IMR-90 (cell line): ENCODE measurements around the gene EXOG. TPM values are rescaled to one million over a fixed set of nuclear protein-coding genes. Genes with fewer than 3 reads are reported as not detected.

ENCODE experiments used
- ATAC-seq: fragments of 200-7000 bp; cut with Tn5 transposase; 2 replicates; pipeline ENCODE4 v1.9.1; 2020; ENCODE audit warnings: low read depth, mild to moderate bottlenecking, moderate library complexity
- BruUV-seq: library from RNA; stranded (reverse); fragments of 400-500 nt; replicated peaks from 2 replicates; lab custom pipeline; 2021; lab: Mats Ljungman, UMichigan
- CTCF ChIA-PET: fragments of 300-600 bp; formaldehyde crosslinking; extraction: SDS; loops from one replicate; lab custom pipeline; 2021; ENCODE audit warnings: antibody characterized with exemption; lab: Yijun Ruan, JAX
- POLR2A ChIA-PET: fragments of 300-600 bp; sonication (Branson Sonifier 250); formaldehyde crosslinking; loops from one replicate; lab custom pipeline; 2022; ENCODE audit warnings: antibody characterized with exemption; ENCODE audit not compliant: unreplicated experiment; lab: Charles Lee
- DNase-seq: peaks from one replicate; pipeline ENCODE4 v3.0.0; 2013
- H2AFZ ChIP-seq: replicated peaks from 2 replicates; pipeline ENCODE3; 2013; ENCODE audit warnings: low read length, mild to moderate bottlenecking; ENCODE audit not compliant: poor library complexity
- H2AK5ac ChIP-seq: 2 replicates; pipeline ENCODE4 v1.6.1; 2013; ENCODE audit warnings: low read depth, low read length, inconsistent platforms
- H2AK9ac ChIP-seq: replicated peaks from 2 replicates; pipeline ENCODE3; 2013; ENCODE audit warnings: mild to moderate bottlenecking, low read depth, low read length, moderate library complexity; ENCODE audit not compliant: poor library complexity
- H2BK120ac ChIP-seq: 2 replicates; pipeline ENCODE4 v1.6.1; 2013; ENCODE audit warnings: low read depth, low read length, inconsistent platforms
- H2BK15ac ChIP-seq: 3 replicates; pipeline ENCODE4 v1.6.1; 2013; ENCODE audit warnings: low read depth, low read length, inconsistent platforms
- H2BK20ac ChIP-seq: 2 replicates; pipeline ENCODE4 v1.6.1; 2013; ENCODE audit warnings: low read depth, mild to moderate bottlenecking, inconsistent platforms, low read length, moderate library complexity
- H2BK5ac ChIP-seq: 2 replicates; pipeline ENCODE4 v1.6.1; 2013; ENCODE audit warnings: mild to moderate bottlenecking, low read depth, low read length, inconsistent platforms; ENCODE audit not compliant: poor library complexity, severe bottlenecking
- H3K14ac ChIP-seq: replicated peaks from 2 replicates; pipeline ENCODE4 v1.6.1; 2013; ENCODE audit warnings: low read depth, low read length, inconsistent platforms
- H3K18ac ChIP-seq: 2 replicates; pipeline ENCODE4 v1.6.1; 2013; ENCODE audit warnings: low read depth, low read length, control low read depth
- H3K23ac ChIP-seq: 2 replicates; pipeline ENCODE4 v1.6.1; 2013; ENCODE audit warnings: low read depth, low read length, inconsistent platforms
- H3K27ac ChIP-seq: 2 replicates; pipeline ENCODE4 v1.5.1; 2013; ENCODE audit warnings: mild to moderate bottlenecking, control low read depth, low read length; ENCODE audit not compliant: insufficient read depth
- H3K27me3 ChIP-seq: 2 replicates; pipeline ENCODE4 v1.6.1; 2013; ENCODE audit warnings: low read length; ENCODE audit not compliant: control insufficient read depth, insufficient read depth
- H3K36me3 ChIP-seq: 2 replicates; pipeline ENCODE4 v1.6.1; 2013; ENCODE audit warnings: low read length, mixed read lengths; ENCODE audit not compliant: control insufficient read depth, insufficient read depth
- H3K4ac ChIP-seq: 2 replicates; pipeline ENCODE4 v1.6.1; 2013; ENCODE audit warnings: low read depth, low read length, inconsistent platforms
- H3K4me1 ChIP-seq: 2 replicates; pipeline ENCODE4 v1.6.1; 2013; ENCODE audit warnings: low read length, mixed read lengths; ENCODE audit not compliant: control insufficient read depth, insufficient read depth
- H3K4me2 ChIP-seq: 2 replicates; pipeline ENCODE4 v1.6.1; 2013; ENCODE audit warnings: low read depth, mild to moderate bottlenecking, control low read depth, low read length, moderate library complexity
- H3K4me3 ChIP-seq: 2 replicates; pipeline ENCODE4 v1.5.1; 2013; ENCODE audit warnings: low read depth, mild to moderate bottlenecking, control low read depth, low read length, moderate library complexity; ENCODE audit not compliant: insufficient read depth
- H3K56ac ChIP-seq: 2 replicates; pipeline ENCODE4 v1.6.1; 2013; ENCODE audit warnings: low read length, inconsistent platforms; ENCODE audit not compliant: insufficient read depth; ENCODE audit errors: extremely low read depth
- H3K79me1 ChIP-seq, 2 experiments: 2 replicates each; pipeline ENCODE4 v1.6.1; 2013; ENCODE audit warnings: low read length in 2 of 2, inconsistent platforms in 1 of 2, low read depth in 1 of 2
- H3K9ac ChIP-seq: 2 replicates; pipeline ENCODE4 v1.6.1; 2013; ENCODE audit warnings: low read depth, low read length, control low read depth
- H3K9me1 ChIP-seq: 2 replicates; pipeline ENCODE4 v1.6.1; 2013; ENCODE audit warnings: low read length, inconsistent platforms; ENCODE audit not compliant: insufficient read depth
- H3K9me3 ChIP-seq: 2 replicates; pipeline ENCODE4 v1.6.1; 2013; ENCODE audit warnings: low read length; ENCODE audit not compliant: control insufficient read depth, insufficient read depth
- H4K20me1 ChIP-seq: 2 replicates; pipeline ENCODE4 v1.6.1; 2013; ENCODE audit warnings: low read length, inconsistent platforms; ENCODE audit not compliant: insufficient read depth
- H4K5ac ChIP-seq: 2 replicates; pipeline ENCODE4 v1.6.1; 2013; ENCODE audit warnings: mild to moderate bottlenecking, low read depth, low read length, control low read depth
- H4K8ac ChIP-seq, 2 experiments: 2 replicates each; pipeline ENCODE4 v1.6.1; 2013; ENCODE audit warnings: low read depth in 2 of 2, low read length in 2 of 2, control low read depth in 1 of 2, inconsistent platforms in 1 of 2
- H4K91ac ChIP-seq: 2 replicates; pipeline ENCODE4 v1.6.1; 2013; ENCODE audit warnings: low read depth, low read length, inconsistent platforms; ENCODE audit not compliant: insufficient read depth
- BHLHE40 ChIP-seq: fragments of 150-350 bp; IDR thresholded peaks from 2 replicates; pipeline ENCODE4 v1.6.1; 2016; ENCODE audit warnings: mild to moderate bottlenecking, low read depth, low read length
- CEBPB ChIP-seq: IDR thresholded peaks from 2 replicates; pipeline ENCODE4 v1.6.1; 2012; ENCODE audit warnings: low read depth, low read length, improper control_type of control experiment
- CHD1 ChIP-seq: IDR thresholded peaks from 2 replicates; pipeline ENCODE4 v1.6.1; 2012; ENCODE audit warnings: low read depth, low read length, improper control_type of control experiment
- FOS ChIP-seq: fragments of 150-350 bp; IDR thresholded peaks from 2 replicates; pipeline ENCODE4 v1.6.1; 2016; ENCODE audit warnings: low read depth, low read length
- MAFK ChIP-seq: IDR thresholded peaks from 2 replicates; pipeline ENCODE4 v1.6.1; 2012; ENCODE audit warnings: low read depth, low read length, improper control_type of control experiment
- MAZ ChIP-seq: IDR thresholded peaks from 2 replicates; pipeline ENCODE4 v1.6.1; 2012; ENCODE audit warnings: low read depth, mild to moderate bottlenecking, low read length, improper control_type of control experiment, moderate library complexity, borderline replicate concordance
- MXI1 ChIP-seq: IDR thresholded peaks from 2 replicates; pipeline ENCODE4 v1.6.1; 2012; ENCODE audit warnings: low read depth, mild to moderate bottlenecking, low read length, moderate library complexity, borderline replicate concordance
- NFE2L2 ChIP-seq: fragments of 150-350 bp; IDR thresholded peaks from 2 replicates; pipeline ENCODE4 v1.6.1; 2016; ENCODE audit warnings: low read depth, mild to moderate bottlenecking, low read length
- POLR2A ChIP-seq: IDR thresholded peaks from 2 replicates; pipeline ENCODE4 v1.6.1; 2012; ENCODE audit warnings: mild to moderate bottlenecking, low read depth, low read length
- RAD21 ChIP-seq: IDR thresholded peaks from 2 replicates; pipeline ENCODE4 v1.6.1; 2012; ENCODE audit warnings: low read length, improper control_type of control experiment
- RCOR1 ChIP-seq: IDR thresholded peaks from 2 replicates; pipeline ENCODE4 v1.6.1; 2012; ENCODE audit warnings: mild to moderate bottlenecking, low read length, improper control_type of control experiment; ENCODE audit not compliant: insufficient replicate concordance
- RFX5 ChIP-seq: IDR thresholded peaks from 2 replicates; pipeline ENCODE4 v1.8.0; 2012; ENCODE audit warnings: low read depth, mild to moderate bottlenecking, low read length, moderate library complexity
- SMC3 ChIP-seq: fragments of 150-350 bp; IDR thresholded peaks from 2 replicates; pipeline ENCODE4 v1.6.1; 2016; ENCODE audit warnings: low read depth, mild to moderate bottlenecking, antibody characterized with exemption, low read length, moderate library complexity
- WGBS, 2 experiments: methylation state at CpG; one replicate each; pipeline versions ENCODE4 v1.1.5 to v1.1.7; 2013; ENCODE audit warnings: missing lambda C conversion rate in 2 of 2; ENCODE audit not compliant: insufficient read length in 1 of 2; ENCODE audit errors: extremely low coverage in 2 of 2; 5-methylcytosine and 5-hydroxymethylcytosine counted together
- dilution Hi-C: fragments of 300-500 bp; cut with HindIII; formaldehyde crosslinking; loops from one replicate; pipeline ENCODE4 v1.14.3; 2018; ENCODE audit warnings: low sequenced_read_pairs; ENCODE audit not compliant: unreplicated experiment
- in situ Hi-C: fragments of 300-500 bp; cut with MboI; formaldehyde crosslinking; loops from 3 replicates; pipeline ENCODE4 v1.14.3; 2019; ENCODE audit warnings: low sequenced_read_pairs, inconsistent platforms, mixed read lengths
- intact Hi-C: fragments of 100-400 bp; cut with micrococcal nuclease; formaldehyde crosslinking; loops from 2 replicates; pipeline ENCODE4 v1.10.0; 2022
- polyA plus RNA-seq, 3 experiments: library from polyadenylated mRNA; depleted of rRNA; stranded (reverse); fragments of >200 nt; gene quantifications; 2 replicates each; pipeline ENCODE4 v1.2.3, GENCODE V29; 2012; ENCODE audit warnings: low replicate concordance in 1 of 3
- total RNA-seq: library from RNA; depleted of rRNA; stranded (reverse); fragments of >200 nt; gene quantifications from 2 replicates; pipeline ENCODE4 v1.2.3, GENCODE V29; 2012
- TF ChIP-seq, protein P1 (sequence below): conservative IDR thresholded peaks from 2 replicates; pipeline ENCODE4 v1.5.1; 2012; ENCODE audit warnings: mild to moderate bottlenecking, low read depth, low read length, improper control_type of control experiment
- TF ChIP-seq, protein P2 (sequence below): fragments of 150-350 bp; IDR thresholded peaks from 2 replicates; pipeline ENCODE4 v1.6.1; 2017; ENCODE audit warnings: mild to moderate bottlenecking, antibody characterized with exemption, low read length, low read depth
- TF ChIP-seq, protein P3 (sequence below): fragments of 150-350 bp; IDR thresholded peaks from 2 replicates; pipeline ENCODE4 v1.6.1; 2016; ENCODE audit warnings: low read depth, mild to moderate bottlenecking, low read length, moderate library complexity, borderline replicate concordance

EXOG gene
- total and polyA plus RNA-seq, 2 of the 4 experiments (the other 2 are of a cell fraction), result 10.2 to 15.0 TPM

DNA sequence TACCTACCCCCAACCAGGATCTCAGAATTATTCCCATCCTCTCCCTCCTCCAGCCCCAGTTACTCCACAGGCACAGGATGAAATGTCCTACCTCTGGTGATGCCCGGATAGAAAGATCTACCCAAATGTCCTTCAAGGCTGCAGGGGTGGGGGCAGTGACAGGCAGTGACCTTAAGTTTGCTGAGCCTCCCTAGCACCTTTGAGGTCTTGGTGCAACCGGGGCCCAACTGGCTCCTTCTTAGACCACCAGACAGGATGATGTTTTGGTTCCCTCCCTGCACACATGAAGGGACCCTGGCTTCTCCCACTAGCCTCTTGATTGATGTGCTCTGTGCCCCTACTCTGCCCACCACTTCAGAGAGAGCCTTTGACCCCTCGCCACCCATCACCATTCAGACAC is 36.4 kb downstream of the EXOG start:
- Histone ChIP-seq H3K4me1 (no peaks in the 10 kb centered on the region), H2BK20ac (no peak overlapping the region), H3K56ac (no peak overlapping the region), H3K36me3 (peaks cover 4% of the 10 kb centered on the region), H4K8ac (no peak overlapping the region), H3K23ac (no peak overlapping the region), H4K91ac (no peak overlapping the region), H3K4me2 (no peak overlapping the region), H3K27me3 (no peaks in the 10 kb centered on the region), H2AK9ac (no peak overlapping the region), H3K18ac (no peak overlapping the region), H3K9ac (no peak overlapping the region), H4K5ac (no peak overlapping the region), H3K4me3 (no peak overlapping the region), H2AFZ (no peak overlapping the region), H2BK5ac (no peak overlapping the region), H3K9me1 (peaks cover 7% of the 10 kb centered on the region; the same call in 1 of the 2 replicates), H3K27ac (no peak overlapping the region), H2BK15ac (no peak overlapping the region), H2AK5ac (no peak overlapping the region), H3K9me3 (no peaks in the 10 kb centered on the region), H3K79me1 (peaks cover 0 to 2% of the 10 kb centered on the region in 2 experiments; a peak in 2 of 4 replicates), H3K4ac (no peak overlapping the region), H4K20me1 (no peaks in the 10 kb centered on the region), H2BK120ac (no peak overlapping the region), H3K14ac (no peak overlapping the region)
- WGBS, 2 experiments, result no CpG with 5 or more reads among the region's 3 CpGs
- in situ Hi-C loops (no loop called here), intact Hi-C loops (no loop called here), dilution Hi-C loops (no loop called here)
- ChIA-PET POLR2A (no interaction called here), CTCF (no interaction called here)
- DNase-seq (no peak), ATAC-seq (no peak)
- BruUV-seq, result no TSS peak
- no peak for TF ChIP-seq CHD1
- no peak for TF ChIP-seq POLR2A
- no peak for TF ChIP-seq RAD21
- TF ChIP-seq RFX5, result no peak
- TF ChIP-seq MXI1, result no peak
- TF ChIP-seq MAZ, result no peak
- TF ChIP-seq, protein P1, sequence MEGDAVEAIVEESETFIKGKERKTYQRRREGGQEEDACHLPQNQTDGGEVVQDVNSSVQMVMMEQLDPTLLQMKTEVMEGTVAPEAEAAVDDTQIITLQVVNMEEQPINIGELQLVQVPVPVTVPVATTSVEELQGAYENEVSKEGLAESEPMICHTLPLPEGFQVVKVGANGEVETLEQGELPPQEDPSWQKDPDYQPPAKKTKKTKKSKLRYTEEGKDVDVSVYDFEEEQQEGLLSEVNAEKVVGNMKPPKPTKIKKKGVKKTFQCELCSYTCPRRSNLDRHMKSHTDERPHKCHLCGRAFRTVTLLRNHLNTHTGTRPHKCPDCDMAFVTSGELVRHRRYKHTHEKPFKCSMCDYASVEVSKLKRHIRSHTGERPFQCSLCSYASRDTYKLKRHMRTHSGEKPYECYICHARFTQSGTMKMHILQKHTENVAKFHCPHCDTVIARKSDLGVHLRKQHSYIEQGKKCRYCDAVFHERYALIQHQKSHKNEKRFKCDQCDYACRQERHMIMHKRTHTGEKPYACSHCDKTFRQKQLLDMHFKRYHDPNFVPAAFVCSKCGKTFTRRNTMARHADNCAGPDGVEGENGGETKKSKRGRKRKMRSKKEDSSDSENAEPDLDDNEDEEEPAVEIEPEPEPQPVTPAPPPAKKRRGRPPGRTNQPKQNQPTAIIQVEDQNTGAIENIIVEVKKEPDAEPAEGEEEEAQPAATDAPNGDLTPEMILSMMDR, result no peak
- TF ChIP-seq FOS, result no peak
- no peak for TF ChIP-seq SMC3
- no peak for TF ChIP-seq NFE2L2
- TF ChIP-seq RCOR1, result no peak
- TF ChIP-seq MAFK, result no peak
- TF ChIP-seq, protein P2, sequence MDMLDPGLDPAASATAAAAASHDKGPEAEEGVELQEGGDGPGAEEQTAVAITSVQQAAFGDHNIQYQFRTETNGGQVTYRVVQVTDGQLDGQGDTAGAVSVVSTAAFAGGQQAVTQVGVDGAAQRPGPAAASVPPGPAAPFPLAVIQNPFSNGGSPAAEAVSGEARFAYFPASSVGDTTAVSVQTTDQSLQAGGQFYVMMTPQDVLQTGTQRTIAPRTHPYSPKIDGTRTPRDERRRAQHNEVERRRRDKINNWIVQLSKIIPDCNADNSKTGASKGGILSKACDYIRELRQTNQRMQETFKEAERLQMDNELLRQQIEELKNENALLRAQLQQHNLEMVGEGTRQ, result no peak
- TF ChIP-seq, protein P3, sequence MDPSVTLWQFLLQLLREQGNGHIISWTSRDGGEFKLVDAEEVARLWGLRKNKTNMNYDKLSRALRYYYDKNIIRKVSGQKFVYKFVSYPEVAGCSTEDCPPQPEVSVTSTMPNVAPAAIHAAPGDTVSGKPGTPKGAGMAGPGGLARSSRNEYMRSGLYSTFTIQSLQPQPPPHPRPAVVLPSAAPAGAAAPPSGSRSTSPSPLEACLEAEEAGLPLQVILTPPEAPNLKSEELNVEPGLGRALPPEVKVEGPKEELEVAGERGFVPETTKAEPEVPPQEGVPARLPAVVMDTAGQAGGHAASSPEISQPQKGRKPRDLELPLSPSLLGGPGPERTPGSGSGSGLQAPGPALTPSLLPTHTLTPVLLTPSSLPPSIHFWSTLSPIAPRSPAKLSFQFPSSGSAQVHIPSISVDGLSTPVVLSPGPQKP, result no peak
- no peak for TF ChIP-seq CEBPB
- no peak for TF ChIP-seq BHLHE40
